H1 (cell line): ENCODE results near the gene GRK5. TPM values are rescaled to one million over a fixed set of nuclear protein-coding genes. Genes with fewer than 3 reads are reported as not detected.

Experiments used
- CTCF ChIA-PET: fragments of 300-600 bp; sonication (Branson Sonifier 250); formaldehyde crosslinking; loops from one replicate; lab custom pipeline; 2021; ENCODE audit not compliant: partially characterized antibody; lab: Charles Lee
- POLR2A ChIA-PET: fragments of 300-600 bp; sonication (Branson Sonifier 250); formaldehyde crosslinking; loops from one replicate; lab custom pipeline; 2021; ENCODE audit warnings: inconsistent platforms; ENCODE audit not compliant: partially characterized antibody; lab: Charles Lee
- DNase-seq, 2 experiments: peaks; one replicate each; pipeline versions ENCODE4 v3.0.0 to v3.0.0-alpha.2; 2010 to 2022; ENCODE audit warnings: low spot score in 2 of 2, low read depth in 1 of 2, mixed read lengths in 1 of 2
- FAIRE-seq: peaks from 2 replicates; lab custom pipeline; 2011; peaks lifted over from hg19 to GRCh38; lab: Jason Lieb, UNC
- H2AFZ ChIP-seq: 2 replicates; pipeline ENCODE4 v1.8.1; 2012; ENCODE audit warnings: low read length, inconsistent platforms
- H2AK5ac ChIP-seq: 2 replicates; pipeline ENCODE4 v1.6.1; 2013; ENCODE audit warnings: low read depth, low read length
- H2BK120ac ChIP-seq: replicated peaks from 2 replicates; pipeline ENCODE3; 2013; ENCODE audit warnings: low read depth, low read length, inconsistent platforms
- H2BK12ac ChIP-seq: 2 replicates; pipeline ENCODE4 v1.6.1; 2013; ENCODE audit warnings: low read depth, low read length
- H2BK15ac ChIP-seq: 2 replicates; pipeline ENCODE4 v1.6.1; 2013; ENCODE audit warnings: low read length
- H2BK20ac ChIP-seq: 2 replicates; pipeline ENCODE4 v1.6.1; 2013; ENCODE audit warnings: low read length
- H2BK5ac ChIP-seq: 2 replicates; pipeline ENCODE4 v1.6.1; 2013; ENCODE audit warnings: low read depth, low read length
- H3K14ac ChIP-seq: 2 replicates; pipeline ENCODE4 v1.6.1; 2013; ENCODE audit warnings: inconsistent platforms; ENCODE audit not compliant: insufficient read length
- H3K18ac ChIP-seq: 2 replicates; pipeline ENCODE4 v1.6.1; 2013; ENCODE audit warnings: low read length; ENCODE audit errors: extremely low read depth
- H3K23ac ChIP-seq: 2 replicates; pipeline ENCODE4 v1.6.1; 2013; ENCODE audit warnings: inconsistent platforms; ENCODE audit not compliant: insufficient read length
- H3K23me2 ChIP-seq: 2 replicates; pipeline ENCODE4 v1.6.1; 2013; ENCODE audit warnings: low read depth, low read length
- H3K27ac ChIP-seq: 2 replicates; pipeline ENCODE4 v1.6.1; 2011; ENCODE audit warnings: low read depth, low read length, inconsistent platforms
- H3K27me3 ChIP-seq, 4 experiments: replicated peaks in 1 of 4; 1 replicate in 1 of 4; 2 replicates in 3 of 4; pipeline versions ENCODE4 v1.6.1 to v1.8.1; 2011 to 2013; ENCODE audit warnings: low read length in 3 of 4, mild to moderate bottlenecking in 3 of 4, inconsistent platforms in 2 of 4, mixed read lengths in 2 of 4, moderate library complexity in 1 of 4; ENCODE audit not compliant: control insufficient read depth in 3 of 4, insufficient read depth in 3 of 4; ENCODE audit errors: extremely low read depth in 1 of 4
- H3K36me3 ChIP-seq, 4 experiments: 2 replicates each; pipeline versions ENCODE4 v1.6.1 to v1.8.1; 2011 to 2013; ENCODE audit warnings: mild to moderate bottlenecking in 4 of 4, low read length in 3 of 4, moderate library complexity in 2 of 4, control low read depth in 1 of 4, inconsistent platforms in 1 of 4; ENCODE audit not compliant: insufficient read depth in 4 of 4, control insufficient read depth in 2 of 4
- H3K4ac ChIP-seq: replicated peaks from 2 replicates; pipeline ENCODE3; 2013; ENCODE audit warnings: low read length, low read depth, mixed read lengths, inconsistent platforms; ENCODE audit not compliant: insufficient read length
- H3K4me1 ChIP-seq, 4 experiments: replicated peaks in 1 of 4; 1 replicate in 1 of 4; 2 replicates in 3 of 4; pipeline versions ENCODE4 v1.6.1 to v1.8.1; 2011 to 2013; ENCODE audit warnings: low read length in 3 of 4, inconsistent platforms in 2 of 4, mixed read lengths in 1 of 4; ENCODE audit not compliant: insufficient read depth in 4 of 4, control insufficient read depth in 3 of 4
- H3K4me2 ChIP-seq, 2 experiments: 2 replicates each; pipeline versions ENCODE4 v1.6.1 to v1.8.1; 2011 to 2013; ENCODE audit warnings: low read depth in 2 of 2, low read length in 2 of 2, control low read depth in 1 of 2, inconsistent platforms in 1 of 2, mild to moderate bottlenecking in 1 of 2; ENCODE audit not compliant: insufficient read depth in 1 of 2
- H3K4me3 ChIP-seq, 4 experiments: fragments of 200-600, 300-600 bp in 1 of 4; sonication (generic), shearing (Covaris generic), sonication (Bioruptor Twin) in 1 of 4; 2 replicates each; pipeline versions ENCODE4 v1.5.1 to v1.8.1; 2011 to 2016; ENCODE audit warnings: low read length in 4 of 4, low read depth in 3 of 4, control low read depth in 2 of 4, inconsistent platforms in 2 of 4, mild to moderate bottlenecking in 2 of 4, mixed read lengths in 1 of 4, moderate library complexity in 1 of 4; ENCODE audit not compliant: insufficient read depth in 2 of 4; ENCODE audit errors: extremely low read depth in 1 of 4
- H3K56ac ChIP-seq: replicated peaks from 2 replicates; pipeline ENCODE3; 2013; ENCODE audit warnings: low read depth, mild to moderate bottlenecking, mixed read lengths, low read length, inconsistent platforms; ENCODE audit not compliant: insufficient read length
- H3K79me1 ChIP-seq: 2 replicates; pipeline ENCODE4 v1.6.1; 2013; ENCODE audit warnings: low read depth, low read length, control low read depth
- H3K79me2 ChIP-seq, 2 experiments: 2 replicates each; pipeline versions ENCODE4 v1.6.1 to v1.8.1; 2012 to 2013; ENCODE audit warnings: low read length in 2 of 2, mild to moderate bottlenecking in 2 of 2, inconsistent platforms in 1 of 2; ENCODE audit not compliant: insufficient read depth in 2 of 2, control insufficient read depth in 1 of 2
- H3K9ac ChIP-seq, 4 experiments: replicated peaks in 1 of 4; 1 replicate in 1 of 4; 2 replicates in 3 of 4; pipeline versions ENCODE4 v1.6.1 to v1.8.1; 2011 to 2013; ENCODE audit warnings: low read depth in 3 of 4, low read length in 3 of 4, control low read depth in 2 of 4, mild to moderate bottlenecking in 2 of 4, moderate library complexity in 2 of 4, inconsistent platforms in 1 of 4; ENCODE audit errors: extremely low read depth in 1 of 4
- H3K9me3 ChIP-seq, 2 experiments: 2 replicates each; pipeline versions ENCODE4 v1.6.1 to v1.8.1; 2012 to 2013; ENCODE audit warnings: mild to moderate bottlenecking in 2 of 2, moderate library complexity in 2 of 2, control low read depth in 1 of 2, inconsistent platforms in 1 of 2, low read depth in 1 of 2, low read length in 1 of 2, mixed read lengths in 1 of 2; ENCODE audit not compliant: insufficient read depth in 2 of 2
- H4K20me1 ChIP-seq, 2 experiments: replicated peaks in 1 of 2; 2 replicates each; pipeline versions ENCODE3 to v1.8.1; 2011 to 2013; ENCODE audit warnings: inconsistent platforms in 2 of 2, low read length in 2 of 2, mild to moderate bottlenecking in 1 of 2; ENCODE audit not compliant: insufficient read depth in 2 of 2, control insufficient read depth in 1 of 2
- H4K5ac ChIP-seq: 2 replicates; pipeline ENCODE4 v1.6.1; 2013; ENCODE audit warnings: low read length, low read depth, mixed read lengths, inconsistent platforms; ENCODE audit not compliant: insufficient read length
- H4K8ac ChIP-seq: 2 replicates; pipeline ENCODE4 v1.8.0; 2013; ENCODE audit warnings: mild to moderate bottlenecking, moderate library complexity, low read length, inconsistent platforms; ENCODE audit not compliant: insufficient read depth; ENCODE audit errors: extremely low read depth
- H4K91ac ChIP-seq: replicated peaks from 2 replicates; pipeline ENCODE3; 2013; ENCODE audit warnings: low read length, mixed read lengths, inconsistent platforms; ENCODE audit not compliant: insufficient read length
- CEBPB ChIP-seq: IDR thresholded peaks from 2 replicates; pipeline ENCODE4 v1.6.1; 2012; ENCODE audit warnings: low read depth, low read length
- KDM4A ChIP-seq: IDR thresholded peaks from one replicate; pipeline ENCODE4 v1.7.1; 2012; ENCODE audit warnings: low read depth, mild to moderate bottlenecking, moderate library complexity, low read length, inconsistent platforms; ENCODE audit not compliant: severe bottlenecking
- PHF8 ChIP-seq: fragments of 200-600 bp; sonication (generic); conservative IDR thresholded peaks from 2 replicates; pipeline ENCODE4 v1.7.1; 2012; ENCODE audit warnings: low read depth, mild to moderate bottlenecking, inconsistent platforms, low read length, moderate library complexity
- POLR2A ChIP-seq, 2 experiments: IDR thresholded peaks; 1 replicate in 1 of 2; 2 replicates in 1 of 2; pipeline ENCODE4 v1.6.1; 2011; ENCODE audit warnings: low read depth in 2 of 2, low read length in 2 of 2, mild to moderate bottlenecking in 2 of 2; ENCODE audit errors: control extremely low read depth in 1 of 2
- SP1 ChIP-seq: IDR thresholded peaks from 2 replicates; pipeline ENCODE4 v1.6.1; 2011; ENCODE audit warnings: low read depth, low read length
- TAF7 ChIP-seq: optimal IDR thresholded peaks from 2 replicates; pipeline ENCODE3; 2011; ENCODE audit warnings: low read depth, mild to moderate bottlenecking, inconsistent platforms, low read length, moderate library complexity, borderline replicate concordance
- TEAD4 ChIP-seq: IDR thresholded peaks from 2 replicates; pipeline ENCODE4 v1.6.1; 2012; ENCODE audit warnings: low read depth, low read length, inconsistent platforms, mixed read lengths
- WGBS, 2 experiments: shearing (Covaris generic) in 1 of 2; methylation state at CpG; one replicate each; pipeline versions ENCODE4 v1.1.6 to v1.1.7; 2013 to 2015; ENCODE audit warnings: low lambda C conversion rate in 2 of 2, mixed read lengths in 2 of 2, inconsistent platforms in 1 of 2, low coverage in 1 of 2, missing lambda C conversion rate in 1 of 2; ENCODE audit not compliant: insufficient replicate concordance in 2 of 2, insufficient coverage in 1 of 2, insufficient read length in 1 of 2; ENCODE audit errors: extremely low coverage in 1 of 2, missing lambda C conversion rate in 1 of 2; 5-methylcytosine and 5-hydroxymethylcytosine counted together
- polyA plus RNA-seq, 7 experiments: library from polyadenylated mRNA; depleted of rRNA in 3 of 7; stranded (reverse) in 5 of 7; unstranded in 2 of 7; fragments of >200 nt in 5 of 7; fragments of 200-250 nt in 2 of 7; gene quantifications; 1 replicate in 5 of 7; 2 replicates in 1 of 7; 4 replicates in 1 of 7; pipeline versions ENCODE4 v1.2.1 to v1.2.3, GENCODE V29; 2011 to 2013; ENCODE audit warnings: missing spikeins in 2 of 7, mixed read lengths in 2 of 7
- total RNA-seq: library from RNA; stranded (reverse); fragmentation: NEBNext Ultra II Directional; extraction: Animal tissue kit (Norgen Biotek cat#: 25700); gene quantifications from 2 replicates; pipeline ENCODE4 v1.2.1, GENCODE V29; 2021

Gene GRK5
- total and polyA plus RNA-seq, 2 of the 8 experiments (the other 6 are each of a cell fraction or from before 2014, with no cell fraction given), result 0.54 to 2.5 TPM

- WGBS, 2 experiments, result 88% methylated on average over 8 of the region's 8 CpGs; no CpG with 5 or more reads in 1 of the 2 experiments
- Histone ChIP-seq H3K23ac (no peak overlapping the region), H4K91ac (no peak overlapping the region), H2BK12ac (no peak overlapping the region), H4K8ac (no peak overlapping the region), H3K23me2 (no peaks in the 10 kb centered on the region), H3K27me3 (no peaks in the 10 kb centered on the region), H3K27ac (no peak overlapping the region), H3K79me1 (no peaks in the 10 kb centered on the region; the same call in 1 of the 2 replicates), H3K14ac (no peak overlapping the region), H3K4me3 (no peak overlapping the region), H3K9ac (no peak overlapping the region), H4K5ac (no peak overlapping the region), H2AK5ac (no peak overlapping the region), H3K9me3 (peaks cover 0 to 2% of the 10 kb centered on the region in 2 experiments; a peak in 1 of 4 replicates), H4K20me1 (no peaks in the 10 kb centered on the region), H3K4me1 (peaks cover 0 to 2% (median 0%) of the 10 kb centered on the region in 4 experiments; a peak in 2 of 7 replicates), H3K79me2 (no peaks in the 10 kb centered on the region), H3K4ac (no peak overlapping the region), H2BK5ac (no peak overlapping the region), H2AFZ (no peak overlapping the region), H3K4me2 (no peak overlapping the region), H3K36me3 (no peaks in the 10 kb centered on the region), H2BK120ac (no peak overlapping the region), H3K56ac (no peak overlapping the region), H3K18ac (no peak overlapping the region), H2BK15ac (no peak overlapping the region), H2BK20ac (no peak overlapping the region)
- POLR2A ChIA-PET, result interaction anchor here (0.6 kb wide), 1 partner anchor 15 kb away, joined by 3 read pairs; no protein-coding TSS in a partner anchor
- no peak for DNase-seq
- FAIRE-seq, result no peak
- CTCF ChIA-PET, result interaction anchor here (0.6 to 1.6 kb wide), 7 partner anchors 10 to 103 kb away, joined by 3 to 7 read pairs (median 3); no protein-coding TSS in a partner anchor
- TF ChIP-seq TAF7 (no peak), POLR2A (IDR thresholded peaks at IDR 0.05; ENCODE audit: control extremely low read depth in 1 of 2, low read depth in 2 of 2, low read length in 2 of 2) (no peak), CEBPB (no peak), PHF8 (no peak), TEAD4 (no peak), KDM4A (no peak), SP1 (no peak)
Measured at GRCh38 chr10:119301397-119301796, 94.0 kb downstream of the GRK5 start.
